Measurements from ENCODE around the gene AHCYL2. TPM values are rescaled to one million over a fixed set of nuclear protein-coding genes. Genes with fewer than 3 reads are reported as not detected.

The AHCYL2 gene
- polyA plus RNA-seq, 1 experiment: 13.3 TPM

- Histone ChIP-seq H3K27me3 (ENCODE audit: control insufficient read depth, insufficient read depth, low read length) (no peaks in the 10 kb centered on the region), H3K27ac (ENCODE audit: low read depth, low read length) (no peak overlapping the region), H3K9me3 (ENCODE audit: control insufficient read depth, insufficient read depth, low read length) (no peaks in the 10 kb centered on the region), H3K4me3 (ENCODE audit: low read depth, low read length) (no peak overlapping the region)
- TF ChIP-seq, protein P1, sequence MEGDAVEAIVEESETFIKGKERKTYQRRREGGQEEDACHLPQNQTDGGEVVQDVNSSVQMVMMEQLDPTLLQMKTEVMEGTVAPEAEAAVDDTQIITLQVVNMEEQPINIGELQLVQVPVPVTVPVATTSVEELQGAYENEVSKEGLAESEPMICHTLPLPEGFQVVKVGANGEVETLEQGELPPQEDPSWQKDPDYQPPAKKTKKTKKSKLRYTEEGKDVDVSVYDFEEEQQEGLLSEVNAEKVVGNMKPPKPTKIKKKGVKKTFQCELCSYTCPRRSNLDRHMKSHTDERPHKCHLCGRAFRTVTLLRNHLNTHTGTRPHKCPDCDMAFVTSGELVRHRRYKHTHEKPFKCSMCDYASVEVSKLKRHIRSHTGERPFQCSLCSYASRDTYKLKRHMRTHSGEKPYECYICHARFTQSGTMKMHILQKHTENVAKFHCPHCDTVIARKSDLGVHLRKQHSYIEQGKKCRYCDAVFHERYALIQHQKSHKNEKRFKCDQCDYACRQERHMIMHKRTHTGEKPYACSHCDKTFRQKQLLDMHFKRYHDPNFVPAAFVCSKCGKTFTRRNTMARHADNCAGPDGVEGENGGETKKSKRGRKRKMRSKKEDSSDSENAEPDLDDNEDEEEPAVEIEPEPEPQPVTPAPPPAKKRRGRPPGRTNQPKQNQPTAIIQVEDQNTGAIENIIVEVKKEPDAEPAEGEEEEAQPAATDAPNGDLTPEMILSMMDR (IDR thresholded peaks at IDR 0.05; ENCODE audit: low read depth, low read length): no peak
- ChIA-PET POLR2A (no interaction called here), CTCF (no interaction called here)
- DNase-seq (ENCODE audit: low read depth, low spot score): no peak
Measured at GRCh38 chr7:129311429-129311828, 86.6 kb downstream of the AHCYL2 start.

DNA sequence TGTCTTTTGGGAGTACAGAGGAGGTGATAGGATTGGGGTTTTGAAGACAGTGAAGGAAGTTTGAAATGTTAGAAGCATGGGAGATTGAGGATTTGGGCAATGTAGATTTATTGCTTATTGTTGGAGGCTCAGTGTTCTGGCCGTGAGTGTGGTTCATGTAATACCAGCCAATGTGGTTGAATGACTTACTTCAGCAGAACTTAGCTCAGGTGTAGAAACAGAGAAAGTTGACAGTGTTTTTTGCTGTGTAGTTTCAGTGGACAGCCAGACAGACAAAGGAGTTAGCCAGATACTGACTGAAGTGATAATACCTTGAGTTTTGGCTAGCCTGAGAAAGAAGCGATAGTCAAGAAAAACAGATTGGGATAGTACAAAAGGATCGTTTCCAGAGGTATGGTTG is 88.5 kb downstream of the AHCYL2 start:
- Histone ChIP-seq H3K4me3 (ENCODE audit: low read depth, low read length) (no peak overlapping the region), H3K9me3 (ENCODE audit: control insufficient read depth, insufficient read depth, low read length) (no peaks in the 10 kb centered on the region), H3K27me3 (ENCODE audit: control insufficient read depth, insufficient read depth, low read length) (no peaks in the 10 kb centered on the region), H3K27ac (ENCODE audit: low read depth, low read length) (no peak overlapping the region)
- TF ChIP-seq, protein P1 (IDR thresholded peaks at IDR 0.05; ENCODE audit: low read depth, low read length): no peak
- DNase-seq (ENCODE audit: low read depth, low spot score): no peak
- ChIA-PET POLR2A (no interaction called here), CTCF (interaction anchor here (0.5 kb wide), 1 partner anchor 449 kb away, joined by 3 read pairs; no protein-coding TSS in a partner anchor)

GRCh38 chr7:129315960-129316359 is 91.1 kb downstream of the AHCYL2 start:
- no peak for DNase-seq (ENCODE audit: low read depth, low spot score)
- CTCF ChIA-PET: interaction anchor here (1.4 to 1.7 kb wide), 2 partner anchors 27 to 152 kb away, joined by 3 to 5 read pairs; no protein-coding TSS in a partner anchor
- TF ChIP-seq, protein P1 (IDR thresholded peaks at IDR 0.05; ENCODE audit: low read depth, low read length): no peak
- no peaks in the 10 kb centered on the region for H3K27me3 ChIP-seq (ENCODE audit: control insufficient read depth, insufficient read depth, low read length)
- POLR2A ChIA-PET: no interaction called here
- H3K4me3 ChIP-seq (ENCODE audit: low read depth, low read length): no peak overlapping the region
- H3K27ac ChIP-seq (ENCODE audit: low read depth, low read length): no peak overlapping the region
- H3K9me3 ChIP-seq (ENCODE audit: control insufficient read depth, insufficient read depth, low read length): no peaks in the 10 kb centered on the region

- Histone ChIP-seq H3K27ac (ENCODE audit: low read depth, low read length) (no peak overlapping the region), H3K27me3 (ENCODE audit: control insufficient read depth, insufficient read depth, low read length) (no peaks in the 10 kb centered on the region), H3K9me3 (ENCODE audit: control insufficient read depth, insufficient read depth, low read length) (peaks cover under 1% of the 10 kb centered on the region; the same call in 1 of the 2 replicates), H3K4me3 (ENCODE audit: low read depth, low read length) (no peak overlapping the region)
- ChIA-PET POLR2A (no interaction called here), CTCF (interaction anchor here (1.0 to 1.7 kb wide), 3 partner anchors 25 to 154 kb away, joined by 3 to 5 read pairs (median 4); no protein-coding TSS in a partner anchor)
- no peak for DNase-seq (ENCODE audit: low read depth, low spot score)
- TF ChIP-seq, protein P1 (IDR thresholded peaks at IDR 0.05; ENCODE audit: low read depth, low read length): no peak
Measured at GRCh38 chr7:129317450-129317849, 92.6 kb downstream of the AHCYL2 start.

GRCh38 chr7:129327076-129327475 is 102.2 kb downstream of the AHCYL2 start:
- Histone ChIP-seq H3K4me3 (ENCODE audit: low read depth, low read length) (no peak overlapping the region), H3K9me3 (ENCODE audit: control insufficient read depth, insufficient read depth, low read length) (peaks cover 3% of the 10 kb centered on the region), H3K27me3 (ENCODE audit: control insufficient read depth, insufficient read depth, low read length) (no peaks in the 10 kb centered on the region), H3K27ac (ENCODE audit: low read depth, low read length) (no peak overlapping the region)
- POLR2A ChIA-PET: no interaction called here
- TF ChIP-seq, protein P1 (IDR thresholded peaks at IDR 0.05; ENCODE audit: low read depth, low read length): no peak
- DNase-seq (ENCODE audit: low read depth, low spot score): no peak
- CTCF ChIA-PET: interaction anchor here (1.1 kb wide), 1 partner anchor 16 kb away, joined by 3 read pairs; no protein-coding TSS in a partner anchor
